OCI-LY1 (cell line): ENCODE measurements around the gene GRK5.

Experiments
- CTCF ChIP-seq: fragments of 200-600 bp; sonication (generic), shearing (Covaris generic); IDR thresholded peaks from 2 replicates; pipeline ENCODE4 v1.5.1; 2017; ENCODE audit warnings: mild to moderate bottlenecking, antibody characterized with exemption, low read length, moderate library complexity, mixed read lengths
- EZH2 ChIP-seq: fragments of 200-600 bp; sonication (generic), shearing (Covaris generic); IDR thresholded peaks from 2 replicates; pipeline ENCODE4 v1.8.0; 2017; ENCODE audit warnings: borderline replicate concordance, mixed run types, mild to moderate bottlenecking, antibody characterized with exemption, low read length, moderate library complexity, mixed read lengths

- TF ChIP-seq EZH2 (no peak), CTCF (no peak)
These were observed 142.6 kb downstream of the GRK5 start for GRCh38 chr10:119349937-119350501.
